C4-2B (cell line): Measurements from ENCODE around the gene FABP3.

Source experiments
- H3K27ac ChIP-seq: fragments of 450-650 bp; 2 replicates; pipeline ENCODE4 v1.5.1; 2017
- ZFX ChIP-seq: fragments of 450-650 bp; IDR thresholded peaks from 2 replicates; pipeline ENCODE4 v1.6.1; 2017
- TF ChIP-seq, protein P1 (sequence below): fragments of 450-650 bp; conservative IDR thresholded peaks from 2 replicates; pipeline ENCODE4 v1.5.1; 2017; ENCODE audit warnings: mild to moderate bottlenecking

FABP3 gene

GRCh38 chr1:31371121-31371959 lies 1.5 kb downstream of the FABP3 start:
- no peak overlapping the region for H3K27ac ChIP-seq
- TF ChIP-seq, protein P1, sequence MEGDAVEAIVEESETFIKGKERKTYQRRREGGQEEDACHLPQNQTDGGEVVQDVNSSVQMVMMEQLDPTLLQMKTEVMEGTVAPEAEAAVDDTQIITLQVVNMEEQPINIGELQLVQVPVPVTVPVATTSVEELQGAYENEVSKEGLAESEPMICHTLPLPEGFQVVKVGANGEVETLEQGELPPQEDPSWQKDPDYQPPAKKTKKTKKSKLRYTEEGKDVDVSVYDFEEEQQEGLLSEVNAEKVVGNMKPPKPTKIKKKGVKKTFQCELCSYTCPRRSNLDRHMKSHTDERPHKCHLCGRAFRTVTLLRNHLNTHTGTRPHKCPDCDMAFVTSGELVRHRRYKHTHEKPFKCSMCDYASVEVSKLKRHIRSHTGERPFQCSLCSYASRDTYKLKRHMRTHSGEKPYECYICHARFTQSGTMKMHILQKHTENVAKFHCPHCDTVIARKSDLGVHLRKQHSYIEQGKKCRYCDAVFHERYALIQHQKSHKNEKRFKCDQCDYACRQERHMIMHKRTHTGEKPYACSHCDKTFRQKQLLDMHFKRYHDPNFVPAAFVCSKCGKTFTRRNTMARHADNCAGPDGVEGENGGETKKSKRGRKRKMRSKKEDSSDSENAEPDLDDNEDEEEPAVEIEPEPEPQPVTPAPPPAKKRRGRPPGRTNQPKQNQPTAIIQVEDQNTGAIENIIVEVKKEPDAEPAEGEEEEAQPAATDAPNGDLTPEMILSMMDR, result no peak
- no peak for TF ChIP-seq ZFX

DNA sequence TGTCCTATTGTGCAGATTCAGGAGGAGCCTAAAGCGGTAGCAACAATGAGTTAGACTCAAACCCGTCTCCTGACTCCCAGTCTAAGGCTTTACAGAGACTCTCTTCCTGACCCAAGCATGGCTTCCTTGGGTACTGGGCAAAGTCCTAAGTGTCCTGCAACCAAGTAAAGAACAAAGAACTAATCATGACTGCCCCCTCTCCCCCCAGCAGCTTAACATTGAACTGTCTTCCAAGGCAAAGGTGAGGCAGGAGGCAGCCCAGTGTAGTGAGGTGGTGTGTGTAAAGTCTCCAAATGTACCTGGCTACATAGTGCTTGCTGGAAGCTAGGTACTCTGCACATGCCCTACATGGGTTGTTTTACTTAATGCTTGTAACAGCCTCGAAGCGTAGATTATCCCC lies 2.3 kb downstream of the FABP3 start:
- TF ChIP-seq, protein P1, result no peak
- TF ChIP-seq ZFX, result no peak
- no peak overlapping the region for H3K27ac ChIP-seq

DNA sequence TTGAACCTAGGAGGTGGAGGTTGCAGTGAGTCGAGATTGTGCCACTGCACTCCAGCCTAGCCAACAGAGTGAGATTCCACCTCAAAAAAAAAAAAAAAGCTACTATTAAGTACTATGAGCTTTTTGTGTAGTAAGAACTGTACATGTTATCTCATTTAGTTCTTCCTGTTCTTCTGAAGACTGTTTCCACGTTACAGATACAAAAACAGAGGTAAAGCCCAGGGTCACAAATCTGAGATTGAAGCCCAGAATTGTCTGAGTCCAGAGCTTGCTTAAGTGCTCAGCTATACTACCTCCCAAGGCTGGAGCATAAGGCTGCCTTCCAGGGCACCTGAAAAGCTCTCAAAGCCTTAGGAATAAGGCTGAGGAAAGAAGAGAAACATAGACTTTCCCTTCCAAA lies 2.9 kb downstream of the FABP3 start:
- H3K27ac ChIP-seq, result no peak overlapping the region
- TF ChIP-seq ZFX, result no peak
- TF ChIP-seq, protein P1, result no peak

- no peak overlapping the region for H3K27ac ChIP-seq
- TF ChIP-seq ZFX, result no peak
- TF ChIP-seq, protein P1, result no peak
Measured at GRCh38 chr1:31368611-31369107, 4.2 kb downstream of the FABP3 start.

GRCh38 chr1:31366796-31367195 lies 6.1 kb downstream of the FABP3 start:
- TF ChIP-seq, protein P1, result no peak
- TF ChIP-seq ZFX, result no peak
- H3K27ac ChIP-seq, result no peak overlapping the region

DNA sequence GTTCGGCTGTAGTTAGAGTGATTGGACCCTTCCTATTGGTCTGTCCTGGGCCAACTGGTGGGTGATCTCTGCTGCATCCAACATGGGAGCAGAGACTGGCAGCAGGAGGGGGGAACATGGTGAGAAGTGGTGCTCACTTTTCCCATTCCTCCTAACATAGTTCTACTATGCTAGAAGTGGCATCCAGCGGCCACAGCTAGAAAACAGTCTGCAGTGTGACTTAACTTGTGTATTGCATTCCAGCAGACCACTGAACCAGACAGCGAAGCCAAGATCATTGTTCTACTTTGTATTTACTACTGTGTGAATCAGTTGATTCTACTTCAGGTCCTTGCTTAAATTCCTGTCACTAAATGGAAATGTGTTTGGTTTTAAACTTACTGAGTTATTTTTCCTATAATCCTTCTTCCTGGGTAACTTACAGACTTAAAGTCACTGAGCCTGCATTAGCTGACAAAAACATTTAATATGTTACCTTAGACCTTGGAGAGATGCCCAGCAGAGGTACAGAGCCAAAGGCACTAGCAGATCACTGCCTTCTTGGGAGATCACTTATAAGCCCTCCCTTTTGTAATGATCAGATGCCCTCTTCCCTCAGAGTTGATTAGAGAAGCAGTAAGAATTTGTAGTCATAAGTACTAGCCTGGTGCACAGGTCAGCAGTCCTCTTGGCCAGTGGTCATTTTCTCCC lies 8.2 kb downstream of the FABP3 start:
- TF ChIP-seq, protein P1, result no peak
- TF ChIP-seq ZFX, result no peak
- no peak overlapping the region; the same call in 1 of the 2 replicates for H3K27ac ChIP-seq

DNA sequence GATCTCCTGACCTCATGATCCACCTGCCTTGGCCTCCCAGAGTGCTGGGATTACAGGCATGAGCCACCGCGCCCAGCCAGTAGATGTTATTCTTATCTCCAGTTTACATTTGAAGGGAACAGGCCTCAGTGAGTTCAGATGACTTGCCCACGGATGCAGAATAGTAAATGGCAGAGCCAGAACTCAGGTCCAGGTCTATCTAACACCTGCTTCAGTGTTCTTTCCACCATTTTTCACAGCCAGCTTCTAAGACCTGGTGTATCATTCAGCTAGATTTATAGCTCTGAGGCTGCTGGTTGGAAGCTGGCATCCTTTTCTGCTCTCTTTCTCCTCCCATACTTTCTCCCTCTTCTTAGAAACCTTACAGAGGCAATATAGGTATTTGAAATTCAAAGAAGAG lies 10.8 kb downstream of the FABP3 start:
- TF ChIP-seq, protein P1, result no peak
- TF ChIP-seq ZFX, result no peak

More for the DNA sequence above, 10.8 kb downstream of the FABP3 start:
- H3K27ac ChIP-seq, result no peak overlapping the region
